Middle frontal gyrus (tissue), 1 donor: ENCODE measurements around the gene PRKCH.
"Not testable (repeated sequence)": the region's sequence is repeated elsewhere in the genome, so short reads cannot be mapped to it uniquely, and the experiment has no call there.

ENCODE experiments used
- DNase-seq: peaks from one replicate; pipeline ENCODE4 v3.0.0-alpha.2; 2015; ENCODE audit warnings: low spot score; ENCODE audit errors: extremely low spot score

PRKCH gene

DNA sequence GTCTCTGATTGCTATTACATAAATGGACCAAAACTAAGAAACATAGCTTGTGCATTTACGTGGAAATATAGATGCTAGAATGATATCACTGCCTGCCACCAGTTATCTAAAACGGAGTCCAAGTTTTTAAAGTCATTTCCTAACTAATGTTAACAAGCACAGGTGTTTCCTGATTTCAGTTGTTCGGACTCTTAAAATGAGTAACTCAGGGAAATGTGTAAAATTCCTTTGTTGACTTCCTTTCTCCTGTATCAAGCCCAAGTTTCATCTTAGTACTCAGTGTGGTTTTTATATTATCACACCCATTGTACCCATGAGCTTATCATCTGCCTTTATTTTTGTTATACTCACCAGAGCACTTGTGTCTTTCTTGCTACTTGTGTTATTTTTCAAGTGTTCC is 13.2 kb upstream of the PRKCH start:
- no peak for DNase-seq

- DNase-seq: not testable (repeated sequence)
These were observed 12.7 kb upstream of the PRKCH start for GRCh38 chr14:61308701-61309100.

GRCh38 chr14:61315313-61315712 is 6.1 kb upstream of the PRKCH start:
- no peak for DNase-seq

DNA sequence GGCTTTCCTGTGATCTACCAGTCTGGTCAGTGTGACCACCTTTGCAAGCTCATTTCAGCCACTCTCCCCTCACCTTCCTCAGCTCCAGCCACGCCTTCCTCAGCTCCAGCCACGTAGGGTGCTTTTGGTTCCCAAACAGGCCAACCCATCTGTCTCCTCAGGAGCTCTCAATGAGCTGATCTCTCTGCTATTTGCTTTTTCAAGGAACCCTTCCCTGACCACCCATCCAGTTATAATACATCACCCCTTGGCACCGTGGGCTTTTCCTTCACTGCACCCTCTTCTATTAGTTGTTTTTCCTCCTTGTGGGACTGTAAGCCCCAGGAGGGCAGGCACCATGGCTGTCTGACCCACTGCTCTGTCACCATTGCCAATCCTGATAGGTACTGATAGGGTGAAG is 2.3 kb upstream of the PRKCH start:
- DNase-seq: no peak

DNA sequence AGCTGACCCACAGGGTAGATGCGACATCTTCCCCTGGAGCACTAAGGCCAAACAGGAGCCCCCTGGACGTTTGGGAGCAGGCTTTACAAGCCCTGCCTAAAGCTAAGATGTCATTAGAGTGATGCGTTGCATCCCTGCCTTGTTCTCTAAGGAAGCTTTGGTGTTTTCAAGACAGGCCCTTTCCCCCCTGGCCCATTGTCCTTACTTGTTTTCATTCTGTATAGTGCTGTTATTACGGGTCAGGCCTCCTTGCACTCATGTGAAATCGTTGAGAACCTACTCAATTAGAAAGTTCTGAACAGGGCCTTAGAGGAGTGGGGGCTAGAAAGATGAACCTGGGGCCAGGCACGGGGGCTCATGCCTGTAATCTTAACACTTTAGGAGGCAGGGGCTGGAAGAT is 1.7 kb upstream of the PRKCH start:
- DNase-seq: no peak

GRCh38 chr14:61320170-61320569 is 1.2 kb upstream of the PRKCH start:
- not testable (repeated sequence) for DNase-seq

DNA sequence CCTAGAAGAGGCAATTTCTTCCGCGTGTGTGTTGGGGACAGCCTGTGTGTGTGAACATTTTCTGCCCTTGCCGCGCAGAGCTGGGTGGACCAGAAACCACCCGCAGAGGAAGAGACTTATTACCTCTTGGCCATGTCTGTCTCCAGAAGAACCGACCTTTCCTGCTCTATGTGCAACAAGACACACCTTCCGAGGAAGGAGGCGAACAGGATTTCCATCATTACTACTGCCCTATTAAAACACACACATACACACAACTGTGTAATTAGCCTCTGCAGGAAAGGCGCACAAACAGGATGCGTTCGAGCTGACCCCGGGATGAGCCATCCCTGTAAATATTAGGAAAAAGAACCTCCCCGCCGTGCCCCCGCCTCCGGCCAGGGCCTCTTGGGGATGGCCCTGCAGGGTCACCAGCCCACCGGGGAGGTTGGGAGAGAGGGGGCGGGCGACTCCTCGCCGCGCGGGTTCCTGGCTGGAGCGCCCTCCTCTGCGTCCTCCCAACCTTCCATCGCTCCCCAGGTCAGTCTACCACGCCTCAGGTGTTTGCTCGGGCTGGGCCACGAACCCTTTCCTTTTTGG is 484 bp upstream of the PRKCH start:
- DNase-seq: no peak

GRCh38 chr14:61322011-61322798 is 826 bp downstream of the PRKCH start:
- no peak for DNase-seq

- DNase-seq: no peak
These were observed 1.5 kb downstream of the PRKCH start for GRCh38 chr14:61322799-61323290.

GRCh38 chr14:61323970-61324369 is 2.6 kb downstream of the PRKCH start:
- DNase-seq: no peak

DNA sequence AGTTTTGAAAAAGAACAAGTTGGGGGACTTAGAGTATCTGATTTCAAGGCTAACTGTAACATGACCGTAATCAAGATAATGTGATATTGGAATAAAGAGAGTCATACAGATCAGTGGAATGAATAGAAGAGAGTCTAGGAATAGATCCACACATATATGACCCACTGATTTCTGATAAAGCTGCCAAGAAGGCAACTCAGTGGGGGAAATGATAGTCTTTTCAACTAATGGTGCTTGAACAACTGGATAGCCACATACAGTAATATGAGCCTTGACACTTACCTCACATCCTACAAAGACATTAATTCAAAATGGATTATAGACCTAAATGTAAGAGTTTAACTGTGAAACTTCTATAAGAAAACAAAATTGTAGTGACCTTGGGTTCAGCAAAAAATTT is 3.8 kb downstream of the PRKCH start:
- no peak for DNase-seq

DNA sequence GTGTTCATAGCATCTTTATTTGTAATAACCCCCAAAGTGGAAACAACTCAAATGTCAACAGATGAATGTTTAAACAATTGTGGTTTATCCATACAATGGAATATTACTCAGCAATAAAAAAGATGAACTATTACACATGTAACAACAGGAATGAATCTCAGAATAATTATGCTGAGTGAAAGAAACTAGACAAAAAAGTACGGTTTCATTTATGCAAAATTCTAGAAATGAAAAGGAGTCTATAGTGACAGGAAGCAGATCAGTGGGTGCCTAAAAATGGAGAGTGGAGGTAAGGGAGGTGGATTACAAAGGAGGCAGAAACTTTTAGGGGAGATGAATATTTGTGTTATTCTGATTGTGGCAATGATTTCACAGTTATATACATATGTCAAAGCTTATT is 4.8 kb downstream of the PRKCH start:
- no peak for DNase-seq

DNA sequence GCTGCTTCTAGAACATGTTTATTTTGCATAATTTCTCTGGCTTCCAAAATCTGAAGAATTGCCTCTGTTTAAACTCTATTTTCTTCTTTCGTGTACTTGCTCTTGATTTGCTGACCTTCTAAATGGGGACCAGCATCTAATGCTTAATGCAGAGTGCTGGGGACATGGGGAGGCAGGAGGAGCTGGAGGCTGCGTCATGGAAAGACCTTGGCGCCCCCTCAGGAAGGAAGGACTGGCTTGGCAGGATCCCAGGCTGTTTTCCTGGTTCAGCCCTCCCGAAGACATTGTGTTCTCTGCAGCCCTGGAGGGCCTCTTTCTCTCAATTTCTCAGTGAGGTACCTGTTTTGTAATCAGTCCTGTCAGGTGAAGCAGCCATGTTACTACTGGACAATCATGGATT is 5.5 kb downstream of the PRKCH start:
- no peak for DNase-seq

- no peak for DNase-seq
These were observed 7.4 kb downstream of the PRKCH start for GRCh38 chr14:61328626-61329262.

- no peak for DNase-seq
These were observed 8.2 kb downstream of the PRKCH start for GRCh38 chr14:61329478-61330051.

- DNase-seq: no peak
These were observed 9.1 kb downstream of the PRKCH start for GRCh38 chr14:61330511-61330910.

DNA sequence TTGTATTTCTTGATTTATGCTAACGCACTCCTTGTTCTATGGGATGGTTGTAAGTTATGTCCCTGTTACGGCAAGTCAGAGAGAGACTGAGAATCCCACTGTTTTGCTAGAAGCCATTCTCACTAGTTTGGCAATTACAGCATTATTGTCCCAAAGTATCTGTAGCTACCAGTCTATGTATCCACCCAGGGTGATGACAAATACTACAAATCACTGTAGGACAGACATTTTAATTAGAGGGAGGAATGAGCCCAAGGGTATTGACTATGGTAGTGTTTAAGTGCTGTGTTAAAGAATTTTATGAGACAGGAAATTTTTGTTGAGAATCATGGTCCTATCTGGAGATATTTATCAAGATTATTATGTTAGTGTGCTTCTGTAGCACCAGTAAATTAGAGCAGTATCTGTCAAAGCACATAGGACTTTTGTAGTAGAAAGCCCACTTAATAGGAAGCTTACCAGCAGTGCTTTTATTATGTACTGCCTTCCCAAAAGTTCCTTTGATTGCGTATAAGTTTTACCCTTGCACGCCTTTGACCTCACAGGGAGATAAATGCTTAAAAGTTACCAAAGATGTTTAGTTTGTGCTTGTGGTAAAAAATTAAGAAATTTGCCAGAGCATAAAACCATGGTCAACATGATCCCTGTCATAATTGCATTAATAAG is 10.7 kb downstream of the PRKCH start:
- DNase-seq: no peak

GRCh38 chr14:61332658-61333029 is 11.3 kb downstream of the PRKCH start:
- no peak for DNase-seq

- no peak for DNase-seq
These were observed 11.7 kb downstream of the PRKCH start for GRCh38 chr14:61333087-61333486.

DNA sequence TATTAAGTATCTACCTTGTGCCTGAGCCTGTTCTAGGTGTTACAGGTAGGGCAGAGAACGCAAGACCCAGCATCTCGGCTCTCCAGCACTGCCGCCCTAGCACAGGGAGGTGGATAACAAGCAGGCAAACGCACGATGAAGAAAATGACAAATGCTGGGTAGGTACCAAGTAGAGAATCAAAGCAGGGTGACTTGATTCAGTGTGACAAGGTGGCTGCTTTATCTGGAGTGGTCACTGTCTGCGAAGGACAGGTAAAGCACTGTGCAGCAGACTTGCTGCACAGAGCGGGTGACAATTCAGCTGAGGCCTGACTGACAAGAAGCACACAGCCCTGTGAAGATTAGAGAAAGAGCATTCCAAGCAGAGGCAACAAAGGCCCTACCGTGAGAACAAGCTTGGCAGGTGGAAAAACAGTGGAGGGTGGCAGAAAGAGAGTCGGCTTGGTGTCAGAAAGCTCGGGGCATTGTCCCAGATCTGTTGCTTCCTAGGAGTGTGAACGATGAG is 12.9 kb downstream of the PRKCH start:
- DNase-seq: no peak

- no peak for DNase-seq
These were observed 13.7 kb downstream of the PRKCH start for GRCh38 chr14:61335049-61335448.
